Sciatic nerve (tissue), 2 donors: Measurements from ENCODE around the gene WDR18. TPM values are rescaled to one million over a fixed set of nuclear protein-coding genes. Genes with fewer than 3 reads are reported as not detected.

ENCODE experiments used
- ATAC-seq: fragments of 200-7000 bp; cut with Tn5 transposase; one replicate; pipeline ENCODE4 v1.9.1; 2020; ENCODE audit warnings: mild to moderate bottlenecking, moderate library complexity
- DNase-seq: peaks from one replicate; pipeline ENCODE4 v3.0.0-alpha.2; 2020; ENCODE audit warnings: low spot score
- intact Hi-C: fragments of 100-400 bp; cut with DNase I; formaldehyde crosslinking; loops from one replicate; pipeline ENCODE4 v1.14.2; 2022
- total RNA-seq: library from RNA; stranded (reverse); fragmentation: NEBNext Ultra II Directional; extraction: Animal tissue kit (Norgen Biotek cat#: 25700); gene quantifications from one replicate; pipeline ENCODE4 v1.2.1, GENCODE V29; 2021
- donor health status: DM: no; HTN: no; CAD: no.
- donor health status: DM: no; HTN: no; CAD: no.

WDR18 gene
- total RNA-seq, result 20.3 TPM

GRCh38 chr19:984165-984967 is at the start of gene WDR18:
WDR18 (plus strand) TSS chr19:984345; CDS start chr19:984354, 9 bp downstream.
- intact Hi-C loops, result no loop called here
- DNase-seq, result peak; percentile 97
- ATAC-seq, result peak; percentile 96

- DNase-seq, result peak; percentile 87
- intact Hi-C loops, result loop anchor here (5.0 kb wide), 1 partner anchor 302 kb away; the partner anchor contains the start of gene CBARP
- peak; percentile 79 for ATAC-seq
These were observed 49.2 kb upstream of the WDR18 start for GRCh38 chr19:934865-935479.

- intact Hi-C loops, result loop anchor here (5.0 kb wide), 1 partner anchor 301 kb away; the partner anchor contains the start of gene CBARP
- ATAC-seq (no peak), DNase-seq (no peak)
These were observed 48.0 kb upstream of the WDR18 start for GRCh38 chr19:936175-936546.

GRCh38 chr19:937259-937694 is 46.9 kb upstream of the WDR18 start:
- DNase-seq, result no peak
- intact Hi-C loops, result loop anchor here (5.0 kb wide), 1 partner anchor 300 kb away; the partner anchor contains the start of gene CBARP
- ATAC-seq, result no peak

GRCh38 chr19:938233-938923 is 45.8 kb upstream of the WDR18 start:
- ATAC-seq (no peak), DNase-seq (no peak)
- intact Hi-C loops, result loop anchor here (5.0 kb wide), 1 partner anchor 299 kb away; the partner anchor contains the start of gene CBARP

GRCh38 chr19:939439-939838 is 44.7 kb upstream of the WDR18 start:
- intact Hi-C loops, result loop anchor here (5.0 kb wide), 1 partner anchor 298 kb away; the partner anchor contains the start of gene CBARP
- ATAC-seq, result no peak
- no peak for DNase-seq

GRCh38 chr19:939922-940321 is 44.2 kb upstream of the WDR18 start:
- ATAC-seq (no peak), DNase-seq (no peak)
- intact Hi-C loops, result loop anchor here (5.0 kb wide), 1 partner anchor 297 kb away; the partner anchor contains the start of gene CBARP

GRCh38 chr19:940591-941291 is 43.4 kb upstream of the WDR18 start:
- ATAC-seq (peak; percentile 83), DNase-seq (peak; percentile 80)
- intact Hi-C loops, result no loop called here

GRCh38 chr19:941292-942132 is 42.6 kb upstream of the WDR18 start:
- ATAC-seq (no peak), DNase-seq (no peak)
- intact Hi-C loops, result no loop called here

GRCh38 chr19:942133-942645 is 42.0 kb upstream of the WDR18 start:
- ATAC-seq (no peak), DNase-seq (no peak)
- intact Hi-C loops, result no loop called here

- ATAC-seq (no peak), DNase-seq (no peak)
- intact Hi-C loops, result no loop called here
These were observed 40.5 kb upstream of the WDR18 start for GRCh38 chr19:943551-944170.

- DNase-seq (no peak), ATAC-seq (no peak)
- intact Hi-C loops, result no loop called here
These were observed 40.0 kb upstream of the WDR18 start for GRCh38 chr19:944171-944567.

GRCh38 chr19:944663-945241 is 39.4 kb upstream of the WDR18 start:
- intact Hi-C loops, result no loop called here
- no peak for DNase-seq
- no peak for ATAC-seq

- DNase-seq, result no peak
- intact Hi-C loops, result no loop called here
- ATAC-seq, result no peak
These were observed 38.5 kb upstream of the WDR18 start for GRCh38 chr19:945401-946252.

GRCh38 chr19:947090-947706 is 36.9 kb upstream of the WDR18 start:
- intact Hi-C loops, result no loop called here
- ATAC-seq (no peak), DNase-seq (no peak)
